RCC 7860 (cell line): Measurements from ENCODE around the gene CERS1.

Experiments used
- DNase-seq: peaks from one replicate; pipeline ENCODE4 v3.0.0-alpha.2; 2015; ENCODE audit warnings: low spot score
- FAIRE-seq: peaks from 2 replicates; lab custom pipeline; 2012; peaks lifted over from hg19 to GRCh38; lab: Jason Lieb, UNC

The CERS1 gene

GRCh38 chr19:18895824-18896341 is at the start of gene CERS1:
CERS1 (minus strand) TSS chr19:18896158; CDS start chr19:18896072, 86 bp downstream.
- no peak for FAIRE-seq
- DNase-seq: no peak

GRCh38 chr19:18945297-18945696 is 49.3 kb upstream of the CERS1 start:
- DNase-seq (no peak), FAIRE-seq (no peak)

- FAIRE-seq: no peak
- no peak for DNase-seq
These were observed 47.5 kb upstream of the CERS1 start for GRCh38 chr19:18943465-18943864.

GRCh38 chr19:18942692-18943091 is 46.7 kb upstream of the CERS1 start:
- FAIRE-seq: no peak
- DNase-seq: no peak

GRCh38 chr19:18941628-18942354 is 45.8 kb upstream of the CERS1 start:
- no peak for DNase-seq
- no peak for FAIRE-seq

GRCh38 chr19:18940769-18941627 is 45.0 kb upstream of the CERS1 start, which contains the start of gene HOMER3:
HOMER3 (minus strand) TSS chr19:18941217; CDS start chr19:18938982, 2,235 bp downstream.
- DNase-seq: peak; percentile 8
- no peak for FAIRE-seq

GRCh38 chr19:18939922-18940768 is 44.2 kb upstream of the CERS1 start:
- DNase-seq (peak; percentile 12), FAIRE-seq (no peak)

- no peak for FAIRE-seq
- no peak for DNase-seq
These were observed 43.2 kb upstream of the CERS1 start for GRCh38 chr19:18939163-18939562.

- no peak for DNase-seq
- no peak for FAIRE-seq
These were observed 37.3 kb upstream of the CERS1 start for GRCh38 chr19:18933297-18933696.

GRCh38 chr19:18932216-18932841 is 36.4 kb upstream of the CERS1 start:
- no peak for FAIRE-seq
- DNase-seq: no peak

GRCh38 chr19:18931316-18932162 is 35.6 kb upstream of the CERS1 start:
- no peak for FAIRE-seq

GRCh38 chr19:18929311-18929710 is 33.4 kb upstream of the CERS1 start:
- FAIRE-seq: no peak
- no peak for DNase-seq

More at GRCh38 chr19:18931316-18932162, 35.6 kb upstream of the CERS1 start:
- DNase-seq: no peak

- no peak for DNase-seq
- no peak for FAIRE-seq
These were observed 32.3 kb upstream of the CERS1 start for GRCh38 chr19:18928018-18928805.

GRCh38 chr19:18924684-18925213 is 28.8 kb upstream of the CERS1 start:
- FAIRE-seq (no peak), DNase-seq (no peak)

- DNase-seq (no peak), FAIRE-seq (no peak)
These were observed 26.4 kb upstream of the CERS1 start for GRCh38 chr19:18922228-18922985.

- DNase-seq: no peak
- no peak for FAIRE-seq
These were observed 25.6 kb upstream of the CERS1 start for GRCh38 chr19:18921593-18921992.

- no peak for DNase-seq
- no peak for FAIRE-seq
These were observed 24.4 kb upstream of the CERS1 start for GRCh38 chr19:18920400-18920799.

- DNase-seq (no peak), FAIRE-seq (no peak)
These were observed 23.9 kb upstream of the CERS1 start for GRCh38 chr19:18919900-18920214.
